Left ventricle myocardium inferior (tissue), 1 donor: Measurements from ENCODE around the gene BCL2L13. TPM values are rescaled to one million over a fixed set of nuclear protein-coding genes. Genes with fewer than 3 reads are reported as not detected.

ENCODE experiments used
- DNase-seq: peaks from one replicate; pipeline ENCODE4 v3.0.0-alpha.2; 2020
- H3K27ac ChIP-seq: fragments of 200-600 bp; replicated peaks from 2 replicates; pipeline ENCODE4 v1.8.0; 2021
- H3K27me3 ChIP-seq: fragments of 200-600 bp; 2 replicates; pipeline ENCODE4 v1.8.0; 2021; ENCODE audit warnings: low read depth
- H3K36me3 ChIP-seq: fragments of 200-600 bp; 2 replicates; pipeline ENCODE4 v1.8.0; 2021
- H3K4me1 ChIP-seq: fragments of 200-600 bp; 2 replicates; pipeline ENCODE4 v1.8.0; 2021
- H3K4me3 ChIP-seq: fragments of 200-600 bp; 2 replicates; pipeline ENCODE4 v1.8.0; 2021; ENCODE audit warnings: mild to moderate bottlenecking, moderate library complexity
- H3K9me3 ChIP-seq: fragments of 200-600 bp; replicated peaks from 2 replicates; pipeline ENCODE4 v1.8.0; 2021
- CTCF ChIP-seq: fragments of 200-600 bp; IDR thresholded peaks from 2 replicates; pipeline ENCODE4 v1.8.0; 2021; ENCODE audit warnings: antibody characterized with exemption, mild to moderate bottlenecking, borderline replicate concordance
- intact Hi-C: fragments of 100-400 bp; cut with micrococcal nuclease; formaldehyde crosslinking; loops from one replicate; pipeline ENCODE4 v1.11.0; 2022
- total RNA-seq: library from RNA; stranded (reverse); fragmentation: NEBNext Ultra II Directional; extraction: Animal tissue kit (Norgen Biotek cat#: 25700); gene quantifications from one replicate; pipeline ENCODE4 v1.2.1, GENCODE V29; 2021
- donor health status: DM: no; HTN: yes; CAD: no; lungs with severe emphysema.

BCL2L13 gene
- total RNA-seq, 1 donor from 2014 or later, result 111 TPM

- intact Hi-C loops, result no loop called here
- H3K4me1 ChIP-seq, result peaks cover 41% of the 10 kb centered on the region
These were observed 138.6 kb downstream of the BCL2L13 start for GRCh38 chr22:17777005-17777716.

GRCh38 chr22:17777717-17778044, 139.1 kb downstream of the BCL2L13 start:
- Histone ChIP-seq H3K27me3 (no peaks in the 10 kb centered on the region), H3K36me3 (no peaks in the 10 kb centered on the region), H3K4me3 (peak overlapping the region; percentile 48), H3K9me3 (no peaks in the 10 kb centered on the region), H3K4me1 (peaks cover 41% of the 10 kb centered on the region), H3K27ac (peak overlapping the region; percentile 66)
- intact Hi-C loops, result no loop called here
- DNase-seq, result no peak
- TF ChIP-seq CTCF, result no peak

More at GRCh38 chr22:17777005-17777716, 138.6 kb downstream of the BCL2L13 start:
- DNase-seq, result no peak
- Histone ChIP-seq H3K9me3 (no peaks in the 10 kb centered on the region), H3K27ac (peak overlapping the region; percentile 66), H3K36me3 (no peaks in the 10 kb centered on the region), H3K27me3 (no peaks in the 10 kb centered on the region), H3K4me3 (peak overlapping the region; percentile 48)
- TF ChIP-seq CTCF, result no peak

DNA sequence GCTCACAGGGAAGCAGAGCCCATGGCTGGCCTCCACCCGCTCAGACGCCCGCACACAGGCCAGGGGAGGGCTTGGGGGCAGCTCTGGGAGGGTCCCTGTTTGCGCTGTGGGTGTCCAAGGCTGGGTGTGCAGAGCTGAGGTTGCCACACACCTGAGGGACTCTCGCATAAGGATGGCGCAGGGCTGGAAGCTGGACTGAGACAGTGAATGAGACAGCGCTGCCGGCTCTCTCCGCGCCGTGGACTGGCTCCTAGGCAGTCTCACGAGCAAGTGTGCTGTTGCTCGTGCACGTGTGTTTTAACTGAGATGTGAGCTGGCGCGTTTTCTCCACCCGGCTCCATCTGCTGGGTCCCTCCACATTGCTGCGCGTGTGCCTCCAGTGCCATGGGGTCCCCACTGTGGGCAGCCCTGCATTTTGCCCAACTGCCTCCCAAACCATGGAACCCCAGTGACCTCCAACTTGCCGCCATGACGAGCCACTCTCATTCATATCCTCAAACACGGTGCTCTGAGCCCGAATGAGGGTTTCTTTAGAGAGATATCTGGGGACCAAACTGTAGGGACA, 139.9 kb downstream of the BCL2L13 start:
- Histone ChIP-seq H3K4me3 (no peak overlapping the region), H3K4me1 (peaks cover 39% of the 10 kb centered on the region), H3K9me3 (no peaks in the 10 kb centered on the region), H3K27me3 (no peaks in the 10 kb centered on the region), H3K36me3 (no peaks in the 10 kb centered on the region), H3K27ac (no peak overlapping the region)
- no peak for TF ChIP-seq CTCF
- no peak for DNase-seq
- intact Hi-C loops, result no loop called here

DNA sequence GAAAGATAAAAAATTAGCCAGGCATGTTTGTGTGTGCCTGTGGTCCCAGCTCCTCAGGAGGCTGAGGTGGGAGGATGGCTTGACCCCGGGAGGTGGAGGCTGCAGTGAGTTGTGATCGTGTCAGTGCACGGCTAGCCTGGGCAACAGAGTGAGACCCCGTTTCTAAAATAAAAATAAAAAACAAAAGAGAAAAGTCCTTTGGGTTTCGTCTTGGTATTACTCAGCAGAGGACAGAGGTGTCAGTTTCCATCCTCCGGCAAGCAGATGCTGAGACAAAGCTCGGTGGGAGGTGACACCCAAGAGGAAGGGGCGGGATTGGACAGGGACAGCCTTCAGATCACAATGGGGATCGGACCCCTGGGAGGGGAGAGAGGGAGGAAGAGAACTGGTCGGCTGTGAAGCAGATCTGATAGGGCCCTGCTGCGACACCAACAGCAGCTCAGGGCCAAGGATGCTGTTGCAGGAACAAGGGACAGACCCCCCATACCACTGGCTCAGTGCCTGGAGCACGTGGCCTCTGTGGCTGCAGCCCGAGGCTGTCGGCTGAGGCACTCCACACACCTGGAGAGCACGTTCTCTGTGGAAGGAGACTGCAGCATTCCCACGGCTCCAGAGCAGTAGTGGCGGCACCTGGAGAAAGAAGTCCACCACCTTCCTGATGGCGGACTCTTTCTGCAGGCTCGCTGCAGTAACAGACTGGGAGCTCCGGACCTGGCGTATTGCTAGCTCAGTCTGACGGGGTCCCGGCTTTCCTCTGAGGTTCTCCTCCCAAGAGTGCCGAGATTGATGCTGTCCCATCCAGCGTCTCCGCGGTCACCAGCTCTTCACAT, 140.9 kb downstream of the BCL2L13 start:
- no peaks in the 10 kb centered on the region for H3K27me3 ChIP-seq
- H3K9me3 ChIP-seq, result no peaks in the 10 kb centered on the region
- no peak for TF ChIP-seq CTCF
- H3K4me3 ChIP-seq, result no peak overlapping the region
- peaks cover 33% of the 10 kb centered on the region for H3K4me1 ChIP-seq
- H3K27ac ChIP-seq, result no peak overlapping the region
- no peaks in the 10 kb centered on the region for H3K36me3 ChIP-seq
- intact Hi-C loops, result no loop called here
- no peak for DNase-seq

- intact Hi-C loops, result no loop called here
- no peak for TF ChIP-seq CTCF
- H3K36me3 ChIP-seq, result no peaks in the 10 kb centered on the region
- H3K4me3 ChIP-seq, result no peak overlapping the region
- no peaks in the 10 kb centered on the region for H3K9me3 ChIP-seq
- no peak for DNase-seq
- peaks cover 29% of the 10 kb centered on the region for H3K4me1 ChIP-seq
- no peak overlapping the region for H3K27ac ChIP-seq
- H3K27me3 ChIP-seq, result no peaks in the 10 kb centered on the region
These were observed 141.7 kb downstream of the BCL2L13 start for GRCh38 chr22:17780116-17780740.
